Stimulated activated CD4-positive, alpha-beta T cell treated with anti-CD3 and anti-CD28 coated beads, TNF-alpha, amount 100 ng/mL, for 4 hours (primary cell): ENCODE measurements around the gene GIMAP1.
"Not testable (repeated sequence)": the region's sequence is repeated elsewhere in the genome, so short reads cannot be mapped to it uniquely, and the experiment has no call there.

ENCODE experiments used
- DNase-seq, 3 experiments: peaks; one replicate each; pipeline ENCODE4 v3.0.0-alpha.2; 2020; ENCODE audit warnings: low read depth in 3 of 3

The GIMAP1 gene

GRCh38 chr7:150716368-150716767 lies at the start of gene GIMAP1:
Gene GIMAP1, plus strand, starts transcription at chr7:150716613. Its CDS starts 2,435 bp downstream, at chr7:150719048.
- DNase-seq = no peak

GRCh38 chr7:150668472-150668911 lies 47.9 kb upstream of the GIMAP1 start:
- peak in 2 of 3 experiments; percentile 49 to 53 for DNase-seq

- DNase-seq = no peak
Measured at GRCh38 chr7:150668977-150669376, 47.4 kb upstream of the GIMAP1 start.

GRCh38 chr7:150671798-150672585 lies 44.4 kb upstream of the GIMAP1 start:
- DNase-seq = not testable (repeated sequence)

GRCh38 chr7:150675714-150676113 lies 40.7 kb upstream of the GIMAP1 start:
- DNase-seq = no peak

GRCh38 chr7:150676276-150676675 lies 40.1 kb upstream of the GIMAP1 start:
- not testable (repeated sequence) for DNase-seq

- DNase-seq = not testable (repeated sequence)
Measured at GRCh38 chr7:150676854-150677253, 39.6 kb upstream of the GIMAP1 start.

- DNase-seq = not testable (repeated sequence)
Measured at GRCh38 chr7:150678601-150679000, 37.8 kb upstream of the GIMAP1 start.

- not testable (repeated sequence) for DNase-seq
Measured at GRCh38 chr7:150680364-150680763, 36.0 kb upstream of the GIMAP1 start.

- DNase-seq = no peak
Measured at GRCh38 chr7:150685219-150686029, 31.0 kb upstream of the GIMAP1 start, which contains the start of gene GIMAP2. Gene GIMAP2, plus strand, starts transcription at chr7:150685706. Its CDS starts 1,354 bp downstream, at chr7:150687060.

- no peak for DNase-seq
Measured at GRCh38 chr7:150686030-150686631, 30.3 kb upstream of the GIMAP1 start.

- DNase-seq = no peak
Measured at GRCh38 chr7:150688630-150689029, 27.8 kb upstream of the GIMAP1 start.

GRCh38 chr7:150695654-150696053 lies 20.8 kb upstream of the GIMAP1 start:
- no peak for DNase-seq

- DNase-seq = no peak
Measured at GRCh38 chr7:150703209-150703608, 13.2 kb upstream of the GIMAP1 start.

GRCh38 chr7:150715293-150715692 lies 1.1 kb upstream of the GIMAP1 start:
- no peak for DNase-seq

GRCh38 chr7:150715738-150716137 lies 675 bp upstream of the GIMAP1 start:
- DNase-seq = no peak

GRCh38 chr7:150716939-150717338 lies 526 bp downstream of the GIMAP1 start:
- no peak for DNase-seq

GRCh38 chr7:150717814-150718420 lies 1.5 kb downstream of the GIMAP1 start:
- DNase-seq = no peak

GRCh38 chr7:150719436-150719835 lies 3.0 kb downstream of the GIMAP1 start:
- no peak for DNase-seq

GRCh38 chr7:150719960-150720891 lies 3.8 kb downstream of the GIMAP1 start:
- DNase-seq = no peak

GRCh38 chr7:150721970-150722373 lies 5.6 kb downstream of the GIMAP1 start:
- DNase-seq = no peak
